ENCODE measurements around the gene CRAT.

The CRAT gene

DNA sequence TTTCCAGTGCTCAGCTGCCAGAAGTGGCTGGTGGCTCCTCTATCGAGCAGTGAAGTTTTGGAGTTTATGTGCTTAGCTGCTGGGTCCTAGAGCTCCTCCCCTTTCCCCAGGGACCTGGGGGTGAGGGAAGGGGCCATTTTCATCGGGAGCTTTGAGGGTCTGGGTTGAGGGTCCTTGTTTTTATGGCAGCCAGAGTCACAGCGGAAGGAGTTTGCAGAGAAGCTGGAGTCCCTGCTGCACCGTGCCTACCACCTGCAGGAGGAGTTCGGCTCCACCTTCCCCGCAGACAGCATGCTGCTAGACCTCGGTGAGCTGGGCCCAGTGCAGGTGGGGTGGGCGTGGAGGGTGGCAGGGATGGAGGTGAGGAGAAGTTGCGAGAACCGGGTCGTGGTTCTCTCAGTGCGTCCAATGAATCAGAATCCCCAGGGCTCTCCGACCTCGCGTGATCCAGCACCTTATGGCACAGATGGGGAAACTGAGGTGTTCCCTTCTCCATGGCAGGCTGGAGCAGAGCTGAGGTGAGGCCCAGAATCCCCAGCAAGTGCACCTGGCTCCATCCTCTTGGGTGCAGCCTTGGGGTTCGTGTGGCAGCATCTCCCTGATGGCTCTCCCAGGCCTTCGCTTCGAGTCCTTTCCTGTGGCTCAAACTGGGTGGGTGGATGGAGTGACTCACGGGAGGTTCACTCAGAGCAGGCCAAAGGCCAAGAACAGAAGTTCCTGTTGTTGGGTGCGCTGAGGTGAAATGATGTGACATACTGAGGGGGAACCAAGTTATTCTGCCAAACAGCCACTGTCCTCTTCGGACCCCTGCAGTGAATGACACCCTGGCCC lies 51.4 kb downstream of the CRAT start:
- peak; percentile 60 for DNase-seq

DNA sequence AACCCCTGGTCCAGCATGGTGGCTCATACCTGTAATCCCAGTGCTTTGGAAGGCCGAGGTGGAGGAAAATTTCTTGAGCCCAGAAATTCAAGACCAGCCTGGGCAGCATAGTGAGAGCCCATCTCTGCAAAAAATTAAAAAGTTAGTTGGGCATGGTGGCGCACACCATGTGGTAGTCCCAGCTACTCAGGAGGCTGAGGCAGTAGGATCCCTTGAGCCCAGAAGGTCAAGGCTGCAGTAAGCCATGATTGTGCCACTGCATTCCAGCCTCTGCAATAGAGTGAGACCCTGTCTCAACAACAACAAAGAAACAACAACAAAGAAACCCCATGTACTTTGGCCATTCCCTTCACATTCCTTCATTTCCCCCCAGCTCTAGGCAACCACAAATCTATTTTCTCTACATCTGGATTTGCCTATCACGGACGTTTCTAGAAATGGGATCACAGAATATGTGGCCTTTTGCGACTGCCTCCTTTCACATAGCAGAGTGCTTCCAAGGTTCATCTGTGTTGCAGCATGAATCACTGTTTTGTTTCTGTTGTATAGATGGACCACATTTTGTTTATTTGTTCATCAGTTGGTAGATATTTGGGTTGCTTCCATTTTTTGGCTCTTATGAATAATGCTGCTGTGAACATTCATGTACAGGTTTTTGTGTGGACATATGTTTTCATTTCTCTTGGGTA lies 56.3 kb downstream of the CRAT start:
- no peak for DNase-seq

DNA sequence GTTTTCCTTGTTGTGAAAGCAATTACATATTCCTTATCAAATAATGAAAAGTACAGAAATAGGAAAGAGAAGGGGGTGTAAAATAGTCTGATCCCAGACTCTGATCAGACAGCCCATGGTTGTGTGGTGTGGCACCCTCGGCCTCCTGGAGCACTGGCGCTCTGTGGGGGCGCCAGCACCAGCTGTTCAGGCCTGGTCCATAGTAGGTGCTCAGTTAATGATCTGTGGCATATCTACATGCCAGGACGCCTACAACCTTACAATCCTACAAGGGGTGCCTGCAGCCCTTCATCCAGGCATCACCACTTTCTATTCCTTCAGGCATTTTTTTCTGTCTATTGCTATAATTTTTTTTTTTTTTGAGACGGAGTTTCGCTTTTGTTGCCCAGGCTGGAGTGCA lies 57.6 kb downstream of the CRAT start:
- peak; percentile 35 for DNase-seq

DNA sequence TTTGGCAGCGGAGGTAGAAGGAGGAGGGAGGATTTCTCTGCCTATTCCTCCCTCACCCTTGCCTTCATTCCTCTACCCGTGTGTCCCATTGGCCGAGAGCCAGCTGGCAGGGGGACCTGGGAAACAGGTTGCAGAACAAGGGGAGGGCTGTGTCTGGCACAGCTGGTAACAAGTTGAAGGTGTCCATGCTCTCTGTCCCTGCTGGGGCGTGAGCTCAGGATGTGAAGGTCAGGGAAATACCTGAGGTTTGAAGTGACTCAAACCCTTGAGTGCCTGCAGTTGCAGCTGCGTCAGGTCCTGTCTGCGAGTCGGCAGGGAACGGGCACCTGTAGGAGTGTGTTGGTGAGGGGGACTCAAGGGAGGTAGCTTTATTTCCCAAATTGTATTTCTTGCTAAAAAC lies 58.0 kb downstream of the CRAT start:
- no peak for DNase-seq
